Measurements from ENCODE around the gene CTNNBIP1. TPM values are rescaled to one million over a fixed set of nuclear protein-coding genes. Genes with fewer than 3 reads are reported as not detected.

The CTNNBIP1 gene
- total RNA-seq, 1 donor from 2014 or later = 47.6 TPM

DNA sequence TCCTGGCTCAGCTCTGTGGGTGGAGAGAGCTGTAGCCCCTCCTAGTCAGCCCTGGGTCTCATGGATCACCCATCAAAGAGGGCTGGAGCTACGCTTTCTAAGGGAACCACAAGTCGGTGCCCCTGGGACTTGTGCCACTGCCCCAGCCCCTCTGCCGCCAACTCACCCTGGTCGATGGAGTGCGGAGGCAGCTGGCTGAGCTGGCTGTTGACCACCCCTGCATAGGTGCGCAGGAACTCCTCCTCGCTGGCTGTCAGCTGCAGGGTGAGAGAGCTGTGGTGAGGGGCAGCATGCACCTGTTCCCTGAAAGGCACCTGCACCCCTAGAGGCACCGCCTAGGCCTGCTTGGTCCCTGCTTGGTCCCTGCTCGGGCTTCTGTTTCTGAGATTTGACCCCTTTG is 39.0 kb downstream of the CTNNBIP1 start:
- intact Hi-C loops (cut with DNase I) = no loop called here
- Histone ChIP-seq H3K9me3 (no peaks in the 10 kb centered on the region), H3K4me3 (no peak overlapping the region), H3K36me3 (peaks cover 36% of the 10 kb centered on the region), H3K27ac (no peak overlapping the region), H3K27me3 (no peaks in the 10 kb centered on the region), H3K4me1 (peaks cover 5% of the 10 kb centered on the region)
- DNase-seq (no peak), ATAC-seq (no peak)
- TF ChIP-seq, protein P1, sequence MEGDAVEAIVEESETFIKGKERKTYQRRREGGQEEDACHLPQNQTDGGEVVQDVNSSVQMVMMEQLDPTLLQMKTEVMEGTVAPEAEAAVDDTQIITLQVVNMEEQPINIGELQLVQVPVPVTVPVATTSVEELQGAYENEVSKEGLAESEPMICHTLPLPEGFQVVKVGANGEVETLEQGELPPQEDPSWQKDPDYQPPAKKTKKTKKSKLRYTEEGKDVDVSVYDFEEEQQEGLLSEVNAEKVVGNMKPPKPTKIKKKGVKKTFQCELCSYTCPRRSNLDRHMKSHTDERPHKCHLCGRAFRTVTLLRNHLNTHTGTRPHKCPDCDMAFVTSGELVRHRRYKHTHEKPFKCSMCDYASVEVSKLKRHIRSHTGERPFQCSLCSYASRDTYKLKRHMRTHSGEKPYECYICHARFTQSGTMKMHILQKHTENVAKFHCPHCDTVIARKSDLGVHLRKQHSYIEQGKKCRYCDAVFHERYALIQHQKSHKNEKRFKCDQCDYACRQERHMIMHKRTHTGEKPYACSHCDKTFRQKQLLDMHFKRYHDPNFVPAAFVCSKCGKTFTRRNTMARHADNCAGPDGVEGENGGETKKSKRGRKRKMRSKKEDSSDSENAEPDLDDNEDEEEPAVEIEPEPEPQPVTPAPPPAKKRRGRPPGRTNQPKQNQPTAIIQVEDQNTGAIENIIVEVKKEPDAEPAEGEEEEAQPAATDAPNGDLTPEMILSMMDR (IDR thresholded peaks at IDR 0.05) = no peak

DNA sequence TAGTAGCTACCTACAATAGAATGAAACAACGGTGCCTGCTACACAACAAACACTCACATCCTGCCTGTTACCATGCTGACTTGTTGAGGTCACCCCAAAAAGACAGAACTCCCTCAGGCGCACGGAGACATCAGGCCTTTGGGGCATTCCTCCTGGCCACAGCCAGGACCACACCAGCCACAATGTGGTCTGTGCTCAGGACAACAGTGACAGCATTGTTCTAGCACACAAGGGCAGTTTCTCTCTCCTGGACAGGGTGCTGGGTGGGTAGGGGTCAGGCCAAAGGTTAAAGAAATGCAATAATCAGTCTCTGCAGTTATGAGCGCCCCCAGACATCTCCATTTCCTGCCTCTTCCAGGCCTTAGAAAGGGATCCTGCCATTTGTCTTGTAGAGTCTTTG is 39.5 kb downstream of the CTNNBIP1 start:
- ATAC-seq = no peak
- H3K4me3 ChIP-seq = no peak overlapping the region
- peaks cover 36% of the 10 kb centered on the region for H3K36me3 ChIP-seq
- H3K9me3 ChIP-seq = no peaks in the 10 kb centered on the region
- no peak for DNase-seq
- no peaks in the 10 kb centered on the region for H3K27me3 ChIP-seq
- intact Hi-C loops (cut with DNase I) = no loop called here
- TF ChIP-seq, protein P1 (IDR thresholded peaks at IDR 0.05) = no peak
- no peak overlapping the region for H3K27ac ChIP-seq
- peaks cover 5% of the 10 kb centered on the region for H3K4me1 ChIP-seq

DNA sequence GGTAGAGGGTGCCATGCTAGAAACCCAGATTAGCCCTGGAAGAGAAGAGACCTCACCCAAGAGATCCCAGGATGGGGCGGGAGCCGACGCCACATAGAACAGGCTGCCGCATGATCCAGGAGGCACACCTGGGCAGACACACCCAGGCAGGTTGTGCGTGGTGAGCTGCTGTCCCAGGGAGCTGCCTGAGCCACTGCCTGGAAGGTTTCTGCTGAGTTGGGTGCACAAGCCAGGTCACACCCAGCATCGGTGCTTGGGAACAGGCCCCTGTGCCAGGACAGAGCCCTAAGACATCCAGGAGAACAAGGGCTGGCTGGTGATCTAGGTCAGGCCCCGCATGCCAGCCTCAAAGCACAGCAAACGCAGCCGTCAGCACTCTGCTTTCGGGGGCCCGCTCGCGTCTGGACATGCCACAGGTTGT is 40.2 kb downstream of the CTNNBIP1 start:
- intact Hi-C loops (cut with DNase I) = loop anchor here (5.0 to 10.0 kb wide), 2 partner anchors 83 to 245 kb away; no protein-coding TSS in a partner anchor
- DNase-seq (no peak), ATAC-seq (no peak)
- no peak overlapping the region for H3K27ac ChIP-seq
- TF ChIP-seq, protein P1 (IDR thresholded peaks at IDR 0.05) = no peak
- H3K27me3 ChIP-seq = no peaks in the 10 kb centered on the region
- H3K9me3 ChIP-seq = no peaks in the 10 kb centered on the region
- H3K4me1 ChIP-seq = peaks cover under 1% of the 10 kb centered on the region
- H3K4me3 ChIP-seq = no peak overlapping the region
- peaks cover 36% of the 10 kb centered on the region for H3K36me3 ChIP-seq

DNA sequence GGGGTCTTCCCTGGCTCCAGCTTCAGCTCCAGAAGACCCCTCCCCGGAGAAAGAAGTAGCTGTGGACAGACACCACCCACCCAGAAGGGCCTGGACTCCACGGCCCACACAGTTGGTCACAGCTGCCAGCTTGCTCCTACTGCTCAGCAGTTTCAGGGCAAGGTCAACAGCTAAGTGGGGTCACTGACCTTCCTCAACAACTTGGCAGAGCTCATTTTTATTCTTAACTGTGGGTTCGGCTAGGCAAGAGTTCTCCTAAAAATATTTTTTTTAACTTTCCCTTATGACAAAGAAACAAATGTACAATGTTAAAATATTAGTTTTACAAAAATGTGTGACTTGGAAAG is 41.9 kb downstream of the CTNNBIP1 start:
- no peak for ATAC-seq

DNA sequence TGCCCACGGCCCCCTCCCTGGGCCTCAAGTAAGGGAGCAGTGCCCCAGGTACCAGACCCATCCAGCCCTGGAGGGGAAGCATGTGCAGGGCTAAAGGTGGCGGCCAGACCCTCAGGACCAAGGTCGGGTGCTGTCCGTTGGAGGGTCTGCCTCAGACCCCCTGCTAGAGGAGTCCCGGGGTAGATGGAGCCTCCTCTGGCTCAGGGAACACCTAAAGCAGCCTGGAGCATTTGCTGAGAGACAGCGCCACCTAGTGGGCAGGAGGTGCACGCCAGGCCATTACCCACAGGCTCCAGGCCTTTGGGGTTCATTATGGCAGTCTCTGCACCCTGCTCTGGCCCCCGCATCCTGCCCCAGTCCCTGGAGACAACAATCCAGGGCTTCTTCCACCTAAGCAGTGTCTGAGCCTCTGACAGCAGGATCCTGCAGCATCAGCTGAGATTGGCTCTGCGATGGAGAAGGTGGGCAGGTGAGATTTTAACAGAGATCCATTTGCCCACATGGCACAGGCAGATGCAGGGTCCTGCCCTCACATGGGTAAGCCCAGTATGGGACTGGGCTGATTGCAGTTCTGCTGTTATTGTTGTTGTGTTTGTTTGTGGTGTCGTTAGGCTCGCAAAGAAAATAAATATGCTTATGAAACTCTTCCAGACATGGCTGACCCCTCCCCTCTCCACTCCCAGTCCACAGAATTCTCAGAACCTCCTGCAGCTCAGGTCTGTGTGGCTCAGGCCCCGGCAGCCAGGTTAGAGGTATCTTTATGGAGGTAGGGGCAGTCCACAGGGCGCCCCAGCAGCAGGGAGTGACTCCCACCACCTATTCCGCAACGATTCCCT is 42.4 kb downstream of the CTNNBIP1 start:
- ATAC-seq (peak; percentile 93), DNase-seq (peak; percentile 86)
- H3K9me3 ChIP-seq = no peaks in the 10 kb centered on the region
- intact Hi-C loops (cut with DNase I) = loop anchor here (5.0 to 10.0 kb wide), 2 partner anchors 80 to 243 kb away; no protein-coding TSS in a partner anchor
- peaks cover 36% of the 10 kb centered on the region for H3K36me3 ChIP-seq
- TF ChIP-seq, protein P1 (IDR thresholded peaks at IDR 0.05) = peak; percentile 99
- H3K27ac ChIP-seq = no peak overlapping the region
- H3K4me1 ChIP-seq = no peaks in the 10 kb centered on the region
- H3K4me3 ChIP-seq = no peak overlapping the region
- no peaks in the 10 kb centered on the region for H3K27me3 ChIP-seq

More for the DNA sequence above, 41.9 kb downstream of the CTNNBIP1 start:
- intact Hi-C loops (cut with DNase I) = loop anchor here (5.0 to 10.0 kb wide), 2 partner anchors 81 to 243 kb away; no protein-coding TSS in a partner anchor
- TF ChIP-seq, protein P1 (IDR thresholded peaks at IDR 0.05) = no peak
- no peak overlapping the region for H3K27ac ChIP-seq
- H3K4me1 ChIP-seq = no peaks in the 10 kb centered on the region
- peaks cover 36% of the 10 kb centered on the region for H3K36me3 ChIP-seq
- no peak overlapping the region for H3K4me3 ChIP-seq
- DNase-seq = no peak
- no peaks in the 10 kb centered on the region for H3K9me3 ChIP-seq
- H3K27me3 ChIP-seq = no peaks in the 10 kb centered on the region
